GM18526 (cell line): ENCODE measurements around the gene C21orf91.

ENCODE experiments used
- POLR2A ChIP-seq: IDR thresholded peaks from 3 replicates; pipeline ENCODE4 v1.6.1; 2011; ENCODE audit not compliant: insufficient read length; ENCODE audit errors: extremely low read depth

Gene C21orf91

DNA sequence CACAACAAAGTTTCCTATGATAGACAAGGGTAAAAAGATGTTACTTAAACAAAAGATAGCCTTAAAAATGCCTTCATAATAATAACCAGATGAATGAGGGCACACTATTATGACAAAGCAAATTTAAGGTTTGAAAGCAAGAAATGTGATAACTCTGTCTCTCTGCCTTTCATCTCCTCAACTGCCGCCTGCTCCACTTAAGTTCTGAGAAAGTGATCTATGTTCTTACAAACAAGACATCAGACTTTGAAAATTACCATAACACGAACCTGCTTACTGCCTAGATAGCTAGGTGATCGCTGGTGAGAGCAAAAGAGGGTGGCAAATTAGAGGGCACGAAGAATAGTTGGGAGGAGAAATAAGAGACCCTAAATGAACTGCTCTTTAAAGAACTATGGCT lies 13.2 kb downstream of the C21orf91 start:
- no peak for TF ChIP-seq POLR2A

DNA sequence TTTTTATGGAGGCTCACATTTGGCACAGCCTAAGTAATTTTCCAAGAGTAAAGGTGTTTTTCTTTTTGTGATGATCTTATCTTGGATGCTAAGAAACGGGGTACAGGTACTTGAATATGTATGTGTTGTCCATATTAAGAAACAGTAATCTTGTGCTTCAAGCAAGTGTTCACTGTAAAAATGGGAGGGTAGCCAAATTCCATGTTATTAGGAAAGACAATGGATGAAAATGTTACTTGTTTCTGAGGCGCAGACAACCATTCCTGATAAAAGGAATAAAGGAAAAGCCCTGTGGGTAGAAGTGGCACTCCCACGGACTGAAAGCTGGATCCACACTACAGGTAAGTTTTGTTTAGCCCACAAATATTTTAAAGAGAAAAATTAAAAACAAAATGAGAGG lies 15.6 kb downstream of the C21orf91 start:
- no peak for TF ChIP-seq POLR2A

- TF ChIP-seq POLR2A: no peak
Observed at GRCh38 chr21:17802572-17802971, 16.6 kb downstream of the C21orf91 start.

- TF ChIP-seq POLR2A: no peak
Observed at GRCh38 chr21:17799414-17800164, 19.6 kb downstream of the C21orf91 start.

GRCh38 chr21:17798796-17799195 lies 20.4 kb downstream of the C21orf91 start:
- TF ChIP-seq POLR2A: no peak

DNA sequence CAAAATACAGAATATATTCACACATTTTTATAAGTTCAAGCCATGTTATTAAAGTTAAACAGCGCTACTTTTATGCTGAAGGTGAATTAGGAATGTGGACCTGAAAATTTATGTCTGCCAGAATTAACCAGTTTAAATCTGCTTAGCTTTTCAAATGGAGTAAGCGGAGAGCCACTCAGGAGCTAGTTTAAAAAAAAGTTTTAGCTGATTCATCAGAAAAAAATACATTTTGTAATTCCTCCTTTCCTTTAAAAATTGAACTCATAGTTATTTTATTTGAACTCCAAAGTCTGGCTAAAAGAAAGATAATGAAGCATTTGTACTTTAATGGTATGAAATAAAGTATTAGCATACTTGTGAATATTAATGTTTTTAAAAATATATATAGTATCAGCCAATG lies 21.2 kb downstream of the C21orf91 start:
- TF ChIP-seq POLR2A: no peak

- no peak for TF ChIP-seq POLR2A
Observed at GRCh38 chr21:17796503-17796902, 22.7 kb downstream of the C21orf91 start.

GRCh38 chr21:17796037-17796403 lies 23.1 kb downstream of the C21orf91 start:
- TF ChIP-seq POLR2A: no peak

DNA sequence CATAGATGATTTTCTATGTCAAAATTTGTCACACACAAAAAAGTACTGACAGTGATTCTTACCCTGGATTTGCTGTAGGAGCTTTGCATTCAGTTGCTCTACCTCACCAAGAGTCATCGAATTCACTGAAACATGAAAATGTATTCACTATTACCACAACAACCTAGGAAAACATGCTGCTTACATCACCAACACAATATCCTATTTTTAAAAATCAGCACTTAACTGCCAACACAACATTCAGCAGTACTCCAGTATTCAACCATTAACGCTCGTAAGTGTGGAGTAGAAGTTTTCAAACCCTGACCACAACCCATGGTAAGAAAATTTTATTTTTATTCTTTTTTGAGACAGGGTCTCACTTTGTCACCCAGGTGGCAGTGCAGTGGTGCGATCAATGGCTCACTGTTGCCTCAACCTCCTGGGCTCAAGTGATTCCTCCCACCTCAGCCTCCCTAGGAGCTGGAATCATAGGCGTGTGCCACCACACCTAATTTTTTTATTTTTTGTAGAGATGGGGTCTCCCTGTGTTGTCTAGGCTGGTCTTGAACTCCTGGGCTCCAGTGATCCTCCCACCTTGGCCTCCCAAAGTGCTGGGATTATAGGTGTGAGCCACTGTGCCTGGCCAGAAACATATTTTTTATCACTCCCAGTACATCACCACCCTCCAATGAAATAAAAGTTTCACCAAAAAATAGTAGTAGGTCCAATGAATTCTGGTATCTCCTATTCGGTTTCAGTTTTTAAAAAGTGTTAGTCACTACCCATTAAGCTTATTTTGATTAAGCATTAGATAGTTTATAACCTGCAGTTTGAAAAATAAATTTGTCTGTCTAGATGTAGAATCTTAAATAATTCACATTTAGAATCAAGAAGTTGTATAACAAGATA lies 23.8 kb downstream of the C21orf91 start:
- no peak for TF ChIP-seq POLR2A

GRCh38 chr21:17794518-17795145 lies 24.5 kb downstream of the C21orf91 start:
- TF ChIP-seq POLR2A: no peak

GRCh38 chr21:17793246-17794123 lies 25.7 kb downstream of the C21orf91 start:
- no peak for TF ChIP-seq POLR2A

- TF ChIP-seq POLR2A: no peak
Observed at GRCh38 chr21:17789656-17790055, 29.5 kb downstream of the C21orf91 start.

GRCh38 chr21:17789069-17789468 lies 30.1 kb downstream of the C21orf91 start:
- no peak for TF ChIP-seq POLR2A

GRCh38 chr21:17786851-17787181 lies 32.3 kb downstream of the C21orf91 start:
- no peak for TF ChIP-seq POLR2A

- TF ChIP-seq POLR2A: no peak
Observed at GRCh38 chr21:17786071-17786850, 32.9 kb downstream of the C21orf91 start.

DNA sequence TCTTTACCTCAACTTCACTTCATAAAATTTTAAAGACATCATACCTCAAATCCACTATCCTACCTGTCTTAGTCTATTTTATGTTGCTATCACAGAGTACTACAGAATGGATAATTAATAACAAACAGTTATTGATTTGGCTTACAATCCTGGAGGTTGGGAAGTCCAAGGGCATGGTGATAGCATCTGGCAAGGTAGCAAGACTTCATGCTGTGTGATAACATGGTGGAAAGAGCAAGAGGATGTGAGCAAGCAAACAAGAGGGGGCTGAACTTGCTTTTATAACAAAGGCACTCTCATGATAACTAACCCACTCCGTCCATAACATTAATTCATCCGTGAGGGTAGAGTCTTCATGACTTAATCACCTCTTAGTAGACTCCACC lies 33.8 kb downstream of the C21orf91 start:
- TF ChIP-seq POLR2A: no peak
